B cell (primary cell): ENCODE measurements around the gene HOXD4.

Experiments used
- EZH2 ChIP-seq: IDR thresholded peaks from 2 replicates; pipeline ENCODE4 v1.6.1; 2012; ENCODE audit warnings: borderline replicate concordance, low read depth, mild to moderate bottlenecking, moderate library complexity, low read length; ENCODE audit not compliant: insufficient read depth, poor library complexity, severe bottlenecking
- TF ChIP-seq, protein P1 (sequence below): fragments of 200-600 bp; IDR thresholded peaks from one replicate; pipeline ENCODE4 v1.8.0; 2022; ENCODE audit warnings: antibody characterized with exemption, mild to moderate bottlenecking

GRCh38 chr2:176175709-176176607, 24.6 kb downstream of the HOXD4 start:
- TF ChIP-seq EZH2, result no peak
- TF ChIP-seq, protein P1, sequence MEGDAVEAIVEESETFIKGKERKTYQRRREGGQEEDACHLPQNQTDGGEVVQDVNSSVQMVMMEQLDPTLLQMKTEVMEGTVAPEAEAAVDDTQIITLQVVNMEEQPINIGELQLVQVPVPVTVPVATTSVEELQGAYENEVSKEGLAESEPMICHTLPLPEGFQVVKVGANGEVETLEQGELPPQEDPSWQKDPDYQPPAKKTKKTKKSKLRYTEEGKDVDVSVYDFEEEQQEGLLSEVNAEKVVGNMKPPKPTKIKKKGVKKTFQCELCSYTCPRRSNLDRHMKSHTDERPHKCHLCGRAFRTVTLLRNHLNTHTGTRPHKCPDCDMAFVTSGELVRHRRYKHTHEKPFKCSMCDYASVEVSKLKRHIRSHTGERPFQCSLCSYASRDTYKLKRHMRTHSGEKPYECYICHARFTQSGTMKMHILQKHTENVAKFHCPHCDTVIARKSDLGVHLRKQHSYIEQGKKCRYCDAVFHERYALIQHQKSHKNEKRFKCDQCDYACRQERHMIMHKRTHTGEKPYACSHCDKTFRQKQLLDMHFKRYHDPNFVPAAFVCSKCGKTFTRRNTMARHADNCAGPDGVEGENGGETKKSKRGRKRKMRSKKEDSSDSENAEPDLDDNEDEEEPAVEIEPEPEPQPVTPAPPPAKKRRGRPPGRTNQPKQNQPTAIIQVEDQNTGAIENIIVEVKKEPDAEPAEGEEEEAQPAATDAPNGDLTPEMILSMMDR, result no peak
